Fibroblast of lung (primary cell): ENCODE data around the gene NRCAM. TPM values are rescaled to one million over a fixed set of nuclear protein-coding genes. Genes with fewer than 3 reads are reported as not detected.

ENCODE experiments used
- DNase-seq, 2 donors: peaks; one replicate each; pipeline versions ENCODE4 v3.0.0 to v3.0.0-alpha.2; 2010; ENCODE audit warnings: low read depth in 2 of 2
- H2AFZ ChIP-seq: 2 replicates; pipeline ENCODE4 v1.5.1; 2012; ENCODE audit warnings: low read length, control low read depth, inconsistent platforms
- H3K27ac ChIP-seq: 2 replicates; pipeline ENCODE4 v1.5.1; 2011; ENCODE audit warnings: low read length, control low read depth; ENCODE audit not compliant: insufficient read depth
- H3K27me3 ChIP-seq: 2 replicates; pipeline ENCODE4 v1.5.1; 2011; ENCODE audit warnings: mild to moderate bottlenecking, low read length; ENCODE audit not compliant: control insufficient read depth, insufficient read depth
- H3K36me3 ChIP-seq: 2 replicates; pipeline ENCODE4 v1.5.1; 2011; ENCODE audit warnings: low read length; ENCODE audit not compliant: control insufficient read depth, insufficient read depth
- H3K4me1 ChIP-seq: 2 replicates; pipeline ENCODE4 v1.5.1; 2011; ENCODE audit warnings: low read length; ENCODE audit not compliant: control insufficient read depth, insufficient read depth; ENCODE audit errors: extremely low read depth
- H3K4me2 ChIP-seq: 2 replicates; pipeline ENCODE4 v1.5.1; 2011; ENCODE audit warnings: low read length, control low read depth; ENCODE audit not compliant: insufficient read depth; ENCODE audit errors: extremely low read depth
- H3K4me3 ChIP-seq, 4 experiments: fragments of 200-600 bp in 1 of 4; sonication (generic) in 1 of 4; replicated peaks in 1 of 4; 2 replicates each; pipeline ENCODE4 v1.5.1; 2011 to 2016; ENCODE audit warnings: low read length in 4 of 4, low read depth in 3 of 4, mild to moderate bottlenecking in 3 of 4, control low read depth in 2 of 4, inconsistent platforms in 1 of 4, mixed read lengths in 1 of 4; ENCODE audit not compliant: insufficient read depth in 1 of 4; ENCODE audit errors: control extremely low read depth in 1 of 4
- H3K79me2 ChIP-seq: 2 replicates; pipeline ENCODE4 v1.5.1; 2012; ENCODE audit warnings: mild to moderate bottlenecking, low read length, inconsistent platforms; ENCODE audit not compliant: control insufficient read depth, insufficient read depth
- H3K9ac ChIP-seq: 2 replicates; pipeline ENCODE4 v1.5.1; 2011; ENCODE audit warnings: mild to moderate bottlenecking, low read length, control low read depth; ENCODE audit not compliant: insufficient read depth
- H3K9me3 ChIP-seq: 2 replicates; pipeline ENCODE4 v1.5.1; 2012; ENCODE audit warnings: low read depth, low read length; ENCODE audit not compliant: control insufficient read depth, insufficient read depth
- H4K20me1 ChIP-seq: 2 replicates; pipeline ENCODE4 v1.5.1; 2011; ENCODE audit warnings: low read length; ENCODE audit not compliant: control insufficient read depth, insufficient read depth; ENCODE audit errors: extremely low read depth
- CTCF ChIP-seq, 2 donors: IDR thresholded peaks in 1 of 2; conservative IDR thresholded peaks in 1 of 2; 1 replicate in 1 of 2; 2 replicates in 1 of 2; pipeline ENCODE4 v1.5.1; 2011 to 2012; ENCODE audit warnings: low read length in 2 of 2, control low read depth in 1 of 2, inconsistent platforms in 1 of 2, low read depth in 1 of 2, mild to moderate bottlenecking in 1 of 2
- EZH2 ChIP-seq: IDR thresholded peaks from 2 replicates; pipeline ENCODE4 v1.5.1; 2012; ENCODE audit warnings: low read length, control low read depth, mild to moderate bottlenecking; ENCODE audit errors: missing control alignments
- polyA plus RNA-seq, 2 donors: library from polyadenylated mRNA; depleted of rRNA in 1 of 2; stranded (reverse) in 1 of 2; unstranded in 1 of 2; fragments of >200 nt; gene quantifications; 2 replicates each; pipeline ENCODE4 v1.2.1, GENCODE V29; 2011 to 2012; ENCODE audit warnings: missing spikeins in 1 of 2
- total RNA-seq: library from RNA; depleted of rRNA; stranded (reverse); fragments of >200 nt; gene quantifications from 2 replicates; pipeline ENCODE4 v1.2.1, GENCODE V29; 2014

NRCAM gene
- total and polyA plus RNA-seq, 2 donors (not counting 1 experiment from before 2014, with no cell fraction given): 2.1 to 2.2 TPM

- no peak for DNase-seq
- Histone ChIP-seq H3K9me3 (no peaks in the 10 kb centered on the region), H3K4me1 (peaks cover 2% of the 10 kb centered on the region), H4K20me1 (no peaks in the 10 kb centered on the region), H3K9ac (no peak overlapping the region), H3K4me3 (no peak overlapping the region), H3K36me3 (no peaks in the 10 kb centered on the region), H3K27me3 (no peaks in the 10 kb centered on the region), H3K27ac (no peak overlapping the region), H3K4me2 (no peak overlapping the region), H3K79me2 (no peaks in the 10 kb centered on the region), H2AFZ (no peak overlapping the region)
- TF ChIP-seq EZH2 (no peak), CTCF (conservative IDR thresholded peaks at IDR 0.05 in 1 of 2, IDR thresholded peaks at IDR 0.05 in 1 of 2; ENCODE audit: low read depth in 1 of 2, low read length in 2 of 2) (no peak)
These were observed 337.3 kb downstream of the NRCAM start for GRCh38 chr7:108118959-108119358.

DNA sequence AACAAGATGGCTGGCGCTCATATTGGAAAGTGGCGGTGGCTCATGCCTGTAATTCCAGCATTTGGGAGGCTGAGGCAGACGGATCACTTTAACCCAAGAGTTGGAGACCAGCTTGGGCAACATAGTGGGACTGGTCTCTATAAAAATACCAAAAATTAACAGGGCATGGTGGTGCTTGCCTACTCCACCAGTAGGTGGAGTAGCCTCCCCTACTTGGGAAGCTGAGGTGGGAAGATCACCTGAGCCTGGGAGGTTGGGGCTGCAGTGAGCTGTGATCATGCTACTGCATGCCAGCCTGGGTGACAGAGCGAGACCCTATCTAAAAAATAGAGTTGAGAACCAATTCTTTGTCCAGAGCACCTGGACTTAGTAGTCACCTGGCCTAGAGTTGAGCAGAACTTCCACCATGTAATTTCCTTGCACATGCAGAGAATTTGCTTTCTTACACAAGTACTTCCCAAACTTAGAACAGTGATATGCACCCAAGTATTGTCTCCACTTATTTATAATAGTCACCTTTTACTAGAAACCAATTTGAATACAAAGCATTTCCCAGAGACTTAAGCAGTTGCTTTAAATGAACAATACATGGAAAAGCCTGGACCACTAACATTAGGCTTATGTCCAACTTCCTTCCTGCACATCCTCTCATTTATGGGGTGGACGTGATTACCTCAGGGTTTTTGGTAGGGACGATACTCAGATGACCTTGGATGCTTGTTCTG, 342.0 kb downstream of the NRCAM start:
- Histone ChIP-seq H3K9me3 (no peaks in the 10 kb centered on the region), H3K27me3 (no peaks in the 10 kb centered on the region), H3K4me2 (no peak overlapping the region), H3K36me3 (no peaks in the 10 kb centered on the region), H3K4me1 (no peaks in the 10 kb centered on the region), H3K79me2 (no peaks in the 10 kb centered on the region), H3K9ac (no peak overlapping the region), H3K4me3 (no peak overlapping the region), H4K20me1 (no peaks in the 10 kb centered on the region), H2AFZ (no peak overlapping the region), H3K27ac (no peak overlapping the region)
- DNase-seq: no peak
- no peak for TF ChIP-seq EZH2
- peak; percentile 19 to 30 for TF ChIP-seq CTCF (conservative IDR thresholded peaks at IDR 0.05 in 1 of 2, IDR thresholded peaks at IDR 0.05 in 1 of 2; ENCODE audit: low read depth in 1 of 2, low read length in 2 of 2)

DNA sequence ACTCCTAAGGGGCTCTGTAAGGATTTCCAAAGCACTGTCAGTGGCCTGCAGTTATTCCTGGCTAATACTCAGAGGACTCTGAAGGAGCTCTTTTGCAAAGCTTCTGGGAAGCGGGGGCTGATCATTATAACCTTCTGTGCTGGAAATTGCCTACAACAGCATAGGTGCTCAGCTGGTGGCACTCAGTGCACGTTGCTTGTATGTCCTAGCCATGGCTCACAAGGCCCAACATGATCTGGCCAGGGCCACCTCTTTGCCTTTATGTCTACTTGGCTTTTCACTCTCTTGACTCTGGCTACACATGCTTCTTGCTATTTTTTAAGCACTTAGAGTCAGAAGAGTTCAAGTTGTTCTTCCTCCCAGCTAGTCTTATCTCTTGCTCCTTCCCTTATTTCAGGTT, 343.6 kb downstream of the NRCAM start:
- no peaks in the 10 kb centered on the region for H3K79me2 ChIP-seq
- H3K27me3 ChIP-seq: no peaks in the 10 kb centered on the region
- no peak for DNase-seq
- TF ChIP-seq CTCF (conservative IDR thresholded peaks at IDR 0.05 in 1 of 2, IDR thresholded peaks at IDR 0.05 in 1 of 2; ENCODE audit: low read depth in 1 of 2, low read length in 2 of 2): no peak
- H3K4me2 ChIP-seq: no peak overlapping the region
- no peak overlapping the region for H3K27ac ChIP-seq
- no peak overlapping the region for H3K9ac ChIP-seq
- no peaks in the 10 kb centered on the region for H4K20me1 ChIP-seq
- H2AFZ ChIP-seq: no peak overlapping the region
- H3K4me1 ChIP-seq: no peaks in the 10 kb centered on the region
- H3K9me3 ChIP-seq: no peaks in the 10 kb centered on the region
- no peaks in the 10 kb centered on the region for H3K36me3 ChIP-seq
- no peak overlapping the region for H3K4me3 ChIP-seq
